Fibroblast of mammary gland (primary cell): Measurements from ENCODE around the gene TTC6.

Experiments
- DNase-seq: peaks from one replicate; pipeline ENCODE4 v3.0.0-alpha.2; 2010; ENCODE audit warnings: low read depth
- H3K4me3 ChIP-seq: 2 replicates; pipeline ENCODE4 v1.5.1; 2011; ENCODE audit warnings: low read depth, mild to moderate bottlenecking, low read length, moderate library complexity; ENCODE audit not compliant: control insufficient read depth
- CTCF ChIP-seq: conservative IDR thresholded peaks from 2 replicates; pipeline ENCODE4 v1.5.1; 2011; ENCODE audit warnings: low read depth, low read length, inconsistent platforms; ENCODE audit not compliant: control insufficient read depth, insufficient read depth

Gene TTC6

GRCh38 chr14:37590428-37591139, 4.8 kb upstream of the TTC6 start:
- TF ChIP-seq CTCF: no peak
- DNase-seq: no peak
- H3K4me3 ChIP-seq: no peak overlapping the region

- H3K4me3 ChIP-seq: no peak overlapping the region
- no peak for DNase-seq
- no peak for TF ChIP-seq CTCF
These were observed 4.0 kb upstream of the TTC6 start for GRCh38 chr14:37591311-37591940.

GRCh38 chr14:37591941-37592481, 3.4 kb upstream of the TTC6 start:
- no peak for TF ChIP-seq CTCF
- DNase-seq: no peak
- H3K4me3 ChIP-seq: no peak overlapping the region

DNA sequence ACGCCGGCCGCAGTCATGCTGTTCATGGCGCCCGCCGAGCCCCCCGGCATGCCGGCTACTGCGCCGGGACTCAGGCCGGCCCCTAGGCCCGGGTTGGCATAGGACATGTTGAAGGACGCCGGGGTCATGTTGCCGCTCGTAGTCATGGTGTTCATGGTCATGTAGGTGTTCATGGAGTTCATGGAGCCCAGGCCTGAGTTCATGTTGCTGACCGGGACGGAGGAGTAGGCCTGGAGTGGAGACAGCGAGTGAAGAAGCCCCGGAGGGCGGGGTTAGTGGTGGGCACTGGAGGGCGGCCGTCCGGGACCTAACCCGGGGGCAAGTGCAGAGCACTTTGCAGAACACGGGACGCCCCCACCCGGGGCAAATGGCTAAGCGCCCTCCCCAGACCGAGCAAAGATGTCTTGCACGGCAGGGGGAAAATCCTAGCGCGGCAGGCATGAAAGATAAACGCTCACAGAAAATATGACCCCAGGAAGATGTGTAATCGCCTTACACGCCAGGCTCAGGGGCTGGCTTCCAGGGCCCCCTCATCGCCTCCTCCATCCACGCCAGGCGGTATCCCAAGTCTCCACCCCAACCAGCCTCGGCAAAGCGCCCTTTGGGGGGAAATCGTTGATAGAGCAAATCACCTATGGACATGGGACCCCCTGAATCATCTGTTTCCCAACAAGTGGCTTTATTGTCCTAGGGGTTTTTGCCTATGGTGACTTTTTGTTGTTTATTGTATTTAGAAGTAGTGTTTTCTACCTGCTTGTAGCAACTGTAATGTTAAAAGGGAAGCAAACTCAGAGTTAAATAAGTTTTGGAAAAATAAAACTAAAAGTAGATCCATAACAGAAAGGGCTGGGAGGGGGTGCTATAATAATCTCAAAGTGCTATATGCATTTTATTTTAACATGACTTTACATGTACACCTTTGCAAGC, 2.7 kb upstream of the TTC6 start:
- no peak for DNase-seq
- no peak for TF ChIP-seq CTCF
- no peak overlapping the region for H3K4me3 ChIP-seq

- DNase-seq: no peak
- H3K4me3 ChIP-seq: no peak overlapping the region
- TF ChIP-seq CTCF: no peak
These were observed 1.8 kb upstream of the TTC6 start for GRCh38 chr14:37593511-37594237.
